Activated CD8-positive, alpha-beta T cell treated with anti-CD3 and anti-CD28 coated beads for 36 hours (primary cell): Measurements from ENCODE around the gene SEBOX. TPM values are rescaled to one million over a fixed set of nuclear protein-coding genes. Genes with fewer than 3 reads are reported as not detected.

Experiments
- ATAC-seq: fragments of 200-7000 bp; cut with Tn5 transposase; one replicate; pipeline ENCODE4 v1.10.0; 2021; ENCODE audit warnings: mild to moderate bottlenecking, moderate library complexity
- CTCF ChIA-PET: fragments of 350-600 bp; sonication (Branson Sonifier 250); formaldehyde crosslinking; loops from one replicate; lab custom pipeline; 2021; ENCODE audit warnings: antibody characterized with exemption; lab: Charles Lee
- POLR2A ChIA-PET: fragments of 350-600 bp; sonication (Branson Sonifier 250); formaldehyde crosslinking; loops from one replicate; lab custom pipeline; 2021; ENCODE audit warnings: antibody characterized with exemption; lab: Charles Lee
- DNase-seq: peaks from one replicate; pipeline ENCODE4 v3.0.0-alpha.2; 2020
- H3K27ac Mint-ChIP-seq: one replicate; pipeline ENCODE4 v1.8.0; 2021; ENCODE audit warnings: mild to moderate bottlenecking, mixed read lengths
- H3K27me3 Mint-ChIP-seq: one replicate; pipeline ENCODE4 v1.8.0; 2021; ENCODE audit warnings: mixed read lengths
- H3K36me3 Mint-ChIP-seq: one replicate; pipeline ENCODE4 v1.8.0; 2021; ENCODE audit warnings: low read depth, mixed read lengths
- H3K4me1 Mint-ChIP-seq: one replicate; pipeline ENCODE4 v1.8.0; 2021; ENCODE audit warnings: low read depth, mixed read lengths
- H3K4me3 Mint-ChIP-seq: one replicate; pipeline ENCODE4 v1.8.0; 2021; ENCODE audit warnings: mild to moderate bottlenecking, moderate library complexity, mixed read lengths
- H3K9me3 Mint-ChIP-seq: one replicate; pipeline ENCODE4 v1.8.0; 2021; ENCODE audit warnings: mixed read lengths
- intact Hi-C: fragments of 100-400 bp; cut with micrococcal nuclease; formaldehyde crosslinking; loops from one replicate; pipeline ENCODE4 v1.10.0; 2022
- microRNA-seq: library from miRNA; unstranded; fragments of <30 nt; microRNA quantifications from one replicate; pipeline ENCODE4 v1.2.0, GENCODE V29; 2022; ENCODE audit warnings: borderline microRNAs expressed, borderline replicate concordance
- total RNA-seq, 2 experiments: library from RNA; stranded (reverse); gene quantifications; one replicate each; pipeline ENCODE4 v1.2.3, GENCODE V29; 2021
- TF ChIP-seq, protein P1 (sequence below): fragments of 200-600 bp; IDR thresholded peaks from one replicate; pipeline ENCODE4 v1.8.0; 2022; ENCODE audit warnings: antibody characterized with exemption, mild to moderate bottlenecking

SEBOX gene
- total RNA-seq, 2 experiments from 2014 or later, result not detected

DNA sequence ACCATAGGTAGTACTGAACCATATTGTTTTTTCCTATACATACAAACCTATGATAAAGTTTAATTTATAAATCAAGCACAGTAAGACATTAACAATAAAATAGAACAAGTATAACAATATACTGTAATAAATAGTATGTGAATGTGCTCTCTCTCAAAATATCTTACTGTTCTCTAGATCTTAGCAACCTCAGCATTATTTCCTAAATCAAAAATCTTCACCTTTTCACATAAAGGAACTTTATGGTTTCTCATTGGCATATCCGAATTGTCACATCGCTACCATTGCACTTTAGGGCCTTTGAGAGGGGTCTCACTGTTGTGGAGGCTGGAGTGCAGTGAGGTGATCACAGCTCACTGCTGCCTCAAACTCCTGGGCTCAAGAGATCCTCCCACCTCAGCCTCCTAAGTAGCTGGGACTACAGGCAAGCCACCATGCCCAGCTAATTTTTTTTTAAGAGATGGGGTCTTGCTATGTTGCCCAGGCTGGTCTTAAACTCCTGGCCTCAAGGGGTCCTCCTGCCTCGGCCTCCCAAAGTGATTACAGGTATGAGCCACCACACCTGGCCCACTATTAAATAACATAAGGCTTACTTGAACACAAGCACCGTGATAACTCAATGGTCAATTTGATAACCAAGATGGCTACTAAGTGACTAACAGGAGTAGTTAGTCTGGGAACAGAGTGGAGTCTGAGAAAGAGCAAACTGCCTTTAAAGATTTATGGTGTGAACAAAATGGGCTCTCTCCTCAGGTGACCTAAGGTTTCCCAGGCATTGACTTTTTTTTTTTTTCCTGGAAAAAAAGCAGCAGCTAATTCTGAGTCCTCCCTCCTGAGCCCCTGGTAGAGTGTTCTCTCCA is 48.9 kb downstream of the SEBOX start:
- TF ChIP-seq, protein P1, sequence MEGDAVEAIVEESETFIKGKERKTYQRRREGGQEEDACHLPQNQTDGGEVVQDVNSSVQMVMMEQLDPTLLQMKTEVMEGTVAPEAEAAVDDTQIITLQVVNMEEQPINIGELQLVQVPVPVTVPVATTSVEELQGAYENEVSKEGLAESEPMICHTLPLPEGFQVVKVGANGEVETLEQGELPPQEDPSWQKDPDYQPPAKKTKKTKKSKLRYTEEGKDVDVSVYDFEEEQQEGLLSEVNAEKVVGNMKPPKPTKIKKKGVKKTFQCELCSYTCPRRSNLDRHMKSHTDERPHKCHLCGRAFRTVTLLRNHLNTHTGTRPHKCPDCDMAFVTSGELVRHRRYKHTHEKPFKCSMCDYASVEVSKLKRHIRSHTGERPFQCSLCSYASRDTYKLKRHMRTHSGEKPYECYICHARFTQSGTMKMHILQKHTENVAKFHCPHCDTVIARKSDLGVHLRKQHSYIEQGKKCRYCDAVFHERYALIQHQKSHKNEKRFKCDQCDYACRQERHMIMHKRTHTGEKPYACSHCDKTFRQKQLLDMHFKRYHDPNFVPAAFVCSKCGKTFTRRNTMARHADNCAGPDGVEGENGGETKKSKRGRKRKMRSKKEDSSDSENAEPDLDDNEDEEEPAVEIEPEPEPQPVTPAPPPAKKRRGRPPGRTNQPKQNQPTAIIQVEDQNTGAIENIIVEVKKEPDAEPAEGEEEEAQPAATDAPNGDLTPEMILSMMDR, result no peak
- H3K9me3 Mint-ChIP-seq, result no peaks in the 10 kb centered on the region
- peaks cover 16% of the 10 kb centered on the region for H3K36me3 Mint-ChIP-seq
- ATAC-seq (no peak), DNase-seq (no peak)
- ChIA-PET POLR2A (interaction anchor here (1.4 kb wide), 1 partner anchor 19 kb away, joined by 4 read pairs; the partner anchor contains the start of gene IFT20), CTCF (interaction anchor here (2.5 kb wide), 1 partner anchor 65 kb away, joined by 5 read pairs; no protein-coding TSS in a partner anchor)
- no peak overlapping the region for H3K27ac Mint-ChIP-seq
- no peaks in the 10 kb centered on the region for H3K27me3 Mint-ChIP-seq
- intact Hi-C loops, result no loop called here
- peaks cover 26% of the 10 kb centered on the region for H3K4me1 Mint-ChIP-seq
- H3K4me3 Mint-ChIP-seq, result no peak overlapping the region

GRCh38 chr17:28313841-28314240 is 51.2 kb downstream of the SEBOX start:
- Mint-ChIP-seq H3K4me3 (no peak overlapping the region), H3K36me3 (no peaks in the 10 kb centered on the region), H3K4me1 (peaks cover 16% of the 10 kb centered on the region), H3K9me3 (no peaks in the 10 kb centered on the region), H3K27me3 (no peaks in the 10 kb centered on the region), H3K27ac (no peak overlapping the region)
- POLR2A ChIA-PET, result no interaction called here
- intact Hi-C loops, result no loop called here
- CTCF ChIA-PET, result interaction anchor here (2.5 kb wide), 1 partner anchor 63 kb away, joined by 5 read pairs; no protein-coding TSS in a partner anchor
- TF ChIP-seq, protein P1, result no peak
- DNase-seq, result no peak
- ATAC-seq, result no peak

Small RNA genes within 50 kb of the gene (microRNA-seq; reads per million reads assigned to microRNA genes)
- gene MIR4723, result 2.4 reads per million

Other genes starting within 250 kb of the SEBOX start
- 10 to 100 TPM; 36.1 to 36.2 TPM for gene TMEM97, start 46.0 kb downstream of the SEBOX start, total RNA-seq
- gene IFT20, start 29.7 kb downstream of the SEBOX start, total RNA-seq, result 10 to 100 TPM; 16.7 to 18.8 TPM
- gene TNFAIP1, start 29.4 kb downstream of the SEBOX start, total RNA-seq, result 10 to 100 TPM; 19.5 to 20.9 TPM
- 10 to 100 TPM; 87.6 to 88.7 TPM for gene POLDIP2, start 7.7 kb downstream of the SEBOX start, total RNA-seq
- under 1 TPM in 1 of 2 experiments, not detected in 1; 0.11 TPM for gene VTN, start 5.1 kb upstream of the SEBOX start, total RNA-seq
- 10 to 100 TPM; 16.7 to 19.8 TPM for gene SARM1, start 6.5 kb upstream of the SEBOX start, total RNA-seq
- gene SLC46A1, start 41.0 kb upstream of the SEBOX start, total RNA-seq, result 1 to 10 TPM; 2.1 to 3.1 TPM
- not detected for gene SLC13A2, start 108.4 kb upstream of the SEBOX start, total RNA-seq
- gene FOXN1, start 141.1 kb upstream of the SEBOX start, total RNA-seq, result not detected
- 10 to 100 TPM; 43.6 to 44.8 TPM for gene UNC119, start 187.4 kb upstream of the SEBOX start, total RNA-seq
- 10 to 100 TPM; 33.8 to 36.9 TPM for gene PIGS, start 206.3 kb upstream of the SEBOX start, total RNA-seq
- 100 to 1,000 TPM; 142 to 146 TPM for gene ALDOC, start 211.7 kb upstream of the SEBOX start, total RNA-seq
- gene SPAG5, start 233.8 kb upstream of the SEBOX start, total RNA-seq, result 100 to 1,000 TPM; 140 to 141 TPM
- 10 to 100 TPM; 22.5 to 24.9 TPM for gene RSKR, start 249.0 kb upstream of the SEBOX start, total RNA-seq